NB4 (cell line): ENCODE data around the gene MZF1.
"Not testable (repeated sequence)": the region's sequence is repeated elsewhere in the genome, so short reads cannot be mapped to it uniquely, and the experiment has no call there.

ENCODE experiments used
- DNase-seq: peaks from one replicate; pipeline ENCODE4 v3.0.0; 2010; ENCODE audit warnings: low read depth
- H3K4me3 ChIP-seq: one replicate; pipeline ENCODE4 v1.5.1; 2011; ENCODE audit warnings: mild to moderate bottlenecking, low read depth, low read length, moderate library complexity
- CTCF ChIP-seq: IDR thresholded peaks from one replicate; pipeline ENCODE4 v1.5.1; 2012; ENCODE audit warnings: low read depth, low read length
- MAX ChIP-seq: IDR thresholded peaks from 2 replicates; pipeline ENCODE4 v1.6.1; 2011; ENCODE audit warnings: low read depth, low read length
- MYC ChIP-seq: IDR thresholded peaks from 2 replicates; pipeline ENCODE4 v1.6.1; 2011; ENCODE audit warnings: low read depth, low read length
- POLR2A ChIP-seq: IDR thresholded peaks from 2 replicates; pipeline ENCODE4 v1.6.1; 2011; ENCODE audit warnings: mild to moderate bottlenecking; ENCODE audit not compliant: insufficient read length; ENCODE audit errors: extremely low read depth

MZF1 gene

GRCh38 chr19:58572818-58573657 lies at the start of gene MZF1:
Gene MZF1 (minus strand): TSS chr19:58573335. CDS start chr19:58571389, 1,946 bp downstream.
- H3K4me3 ChIP-seq, result peak within 1 kb of the TSS; percentile 75
- DNase-seq, result peak; percentile 100
- peak; percentile 62 for TF ChIP-seq MAX
- TF ChIP-seq MYC, result peak; percentile 35
- TF ChIP-seq POLR2A, result peak; percentile 47
- TF ChIP-seq CTCF, result no peak

GRCh38 chr19:58607213-58607612 lies 34.1 kb upstream of the MZF1 start:
- H3K4me3 ChIP-seq, result not testable (repeated sequence)
- peak; percentile 41 for DNase-seq

- not testable (repeated sequence) for H3K4me3 ChIP-seq, DNase-seq
These were observed 33.2 kb upstream of the MZF1 start for GRCh38 chr19:58606251-58606896.

- DNase-seq, result no peak
- TF ChIP-seq CTCF (no peak), MYC (no peak), POLR2A (no peak), MAX (no peak)
- H3K4me3 ChIP-seq, result no peak overlapping the region
These were observed 13.1 kb upstream of the MZF1 start for GRCh38 chr19:58586133-58586765.

- no peak for DNase-seq
- H3K4me3 ChIP-seq, result no peak overlapping the region
- no peak for TF ChIP-seq MYC
- TF ChIP-seq POLR2A, result no peak
- no peak for TF ChIP-seq CTCF
- no peak for TF ChIP-seq MAX
These were observed 12.5 kb upstream of the MZF1 start for GRCh38 chr19:58585442-58586132.

- DNase-seq, result no peak
These were observed 11.6 kb upstream of the MZF1 start for GRCh38 chr19:58584498-58585441.

More at GRCh38 chr19:58584498-58585441, 11.6 kb upstream of the MZF1 start:
- TF ChIP-seq MAX (no peak), CTCF (no peak), POLR2A (no peak), MYC (no peak)
- no peak overlapping the region for H3K4me3 ChIP-seq
